GM10266 (cell line): ENCODE measurements around the gene NRARP.
A peak's percentile ranks its signal among the peaks of the same experiment; 100 is the strongest.

Experiments used
- DNase-seq: peaks from one replicate; pipeline ENCODE4 v3.0.0; 2012; ENCODE audit errors: extremely low spot score
- TF ChIP-seq, protein P1 (sequence below): IDR thresholded peaks from 2 replicates; pipeline ENCODE4 v1.5.1; 2012; ENCODE audit warnings: mild to moderate bottlenecking, low read depth; ENCODE audit not compliant: control insufficient read depth, insufficient read depth; ENCODE audit errors: missing control alignments

The NRARP gene

DNA sequence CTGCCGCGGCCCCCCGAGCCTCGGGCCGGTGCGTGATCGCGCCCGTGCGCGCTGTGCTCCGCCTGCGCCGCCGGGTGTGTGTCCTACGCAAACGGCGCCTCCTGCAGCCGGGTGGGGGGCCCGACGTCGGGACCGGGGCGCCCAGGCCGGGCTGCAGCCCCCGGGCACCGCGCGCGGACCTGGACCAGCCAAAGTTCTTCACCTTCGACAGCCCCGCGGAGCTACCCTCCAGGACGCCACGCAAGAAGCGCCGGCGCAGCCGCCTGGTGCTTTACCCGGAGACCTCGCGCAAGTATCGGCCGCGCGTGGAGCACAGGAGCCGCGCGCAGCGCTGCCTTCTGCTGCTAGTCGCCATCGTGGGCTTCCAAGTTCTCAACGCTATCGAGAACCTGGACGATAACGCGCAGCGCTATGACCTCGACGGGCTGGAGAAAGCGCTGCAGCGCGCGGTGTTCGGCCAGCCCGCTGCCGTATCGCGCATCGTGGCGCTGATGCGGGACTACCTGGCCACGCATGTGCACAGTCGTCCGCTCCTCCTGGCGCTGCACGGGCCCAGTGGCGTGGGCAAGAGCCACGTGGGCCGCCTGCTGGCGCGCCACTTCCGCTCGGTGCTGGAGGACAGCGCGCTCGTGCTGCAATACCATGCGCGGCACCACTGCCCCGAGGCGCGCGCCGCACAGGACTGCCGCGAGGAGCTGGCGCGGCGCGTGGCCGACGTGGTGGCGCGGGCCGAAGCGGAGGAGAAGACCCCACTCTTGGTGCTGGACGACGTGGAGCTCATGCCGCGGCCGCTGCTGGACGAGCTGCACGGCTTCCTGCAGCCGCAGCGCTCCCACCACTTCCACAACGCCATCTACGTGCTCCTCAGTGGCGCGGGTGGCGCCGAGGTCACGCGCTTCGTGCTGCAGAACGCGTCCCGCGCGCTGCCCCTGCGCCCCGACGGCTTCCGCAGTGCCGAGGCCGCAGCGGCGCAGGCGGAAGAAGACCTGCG is 23.1 kb downstream of the NRARP start:
- DNase-seq, result no peak
- TF ChIP-seq, protein P1, sequence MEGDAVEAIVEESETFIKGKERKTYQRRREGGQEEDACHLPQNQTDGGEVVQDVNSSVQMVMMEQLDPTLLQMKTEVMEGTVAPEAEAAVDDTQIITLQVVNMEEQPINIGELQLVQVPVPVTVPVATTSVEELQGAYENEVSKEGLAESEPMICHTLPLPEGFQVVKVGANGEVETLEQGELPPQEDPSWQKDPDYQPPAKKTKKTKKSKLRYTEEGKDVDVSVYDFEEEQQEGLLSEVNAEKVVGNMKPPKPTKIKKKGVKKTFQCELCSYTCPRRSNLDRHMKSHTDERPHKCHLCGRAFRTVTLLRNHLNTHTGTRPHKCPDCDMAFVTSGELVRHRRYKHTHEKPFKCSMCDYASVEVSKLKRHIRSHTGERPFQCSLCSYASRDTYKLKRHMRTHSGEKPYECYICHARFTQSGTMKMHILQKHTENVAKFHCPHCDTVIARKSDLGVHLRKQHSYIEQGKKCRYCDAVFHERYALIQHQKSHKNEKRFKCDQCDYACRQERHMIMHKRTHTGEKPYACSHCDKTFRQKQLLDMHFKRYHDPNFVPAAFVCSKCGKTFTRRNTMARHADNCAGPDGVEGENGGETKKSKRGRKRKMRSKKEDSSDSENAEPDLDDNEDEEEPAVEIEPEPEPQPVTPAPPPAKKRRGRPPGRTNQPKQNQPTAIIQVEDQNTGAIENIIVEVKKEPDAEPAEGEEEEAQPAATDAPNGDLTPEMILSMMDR, result no peak

DNA sequence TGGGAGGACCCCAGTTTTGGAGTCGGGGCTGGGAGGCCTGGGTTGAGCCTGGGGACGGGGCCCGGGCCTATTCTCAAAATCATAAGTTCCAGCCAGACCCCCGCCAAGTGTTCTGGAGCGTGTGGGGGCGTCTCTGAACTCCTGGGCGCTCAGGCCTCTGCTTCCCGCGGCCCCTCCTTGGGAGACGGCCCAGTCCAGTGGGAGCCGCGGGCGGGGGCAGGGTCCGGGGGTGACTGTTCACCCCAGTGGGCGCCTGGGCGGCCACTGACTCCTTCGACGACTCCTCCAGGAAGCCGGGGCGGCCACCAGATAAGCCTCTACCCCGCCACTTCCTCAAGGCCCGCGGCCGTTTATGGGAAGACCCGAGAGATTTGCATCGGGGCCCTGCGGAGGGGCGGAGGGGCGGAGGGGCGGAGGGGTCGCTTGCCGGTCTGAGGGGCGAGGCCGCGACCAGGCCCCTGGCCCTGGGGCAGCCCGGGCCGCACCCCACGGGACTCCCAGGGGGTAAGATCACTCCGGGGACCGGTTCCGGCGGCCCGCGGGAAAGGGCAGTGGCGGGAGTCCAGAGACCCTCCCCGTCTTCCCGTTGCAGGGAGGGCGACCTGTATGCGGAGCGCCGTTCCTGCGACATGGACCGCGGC is 23.9 kb downstream of the NRARP start:
- DNase-seq, result no peak
- TF ChIP-seq, protein P1, result no peak

DNA sequence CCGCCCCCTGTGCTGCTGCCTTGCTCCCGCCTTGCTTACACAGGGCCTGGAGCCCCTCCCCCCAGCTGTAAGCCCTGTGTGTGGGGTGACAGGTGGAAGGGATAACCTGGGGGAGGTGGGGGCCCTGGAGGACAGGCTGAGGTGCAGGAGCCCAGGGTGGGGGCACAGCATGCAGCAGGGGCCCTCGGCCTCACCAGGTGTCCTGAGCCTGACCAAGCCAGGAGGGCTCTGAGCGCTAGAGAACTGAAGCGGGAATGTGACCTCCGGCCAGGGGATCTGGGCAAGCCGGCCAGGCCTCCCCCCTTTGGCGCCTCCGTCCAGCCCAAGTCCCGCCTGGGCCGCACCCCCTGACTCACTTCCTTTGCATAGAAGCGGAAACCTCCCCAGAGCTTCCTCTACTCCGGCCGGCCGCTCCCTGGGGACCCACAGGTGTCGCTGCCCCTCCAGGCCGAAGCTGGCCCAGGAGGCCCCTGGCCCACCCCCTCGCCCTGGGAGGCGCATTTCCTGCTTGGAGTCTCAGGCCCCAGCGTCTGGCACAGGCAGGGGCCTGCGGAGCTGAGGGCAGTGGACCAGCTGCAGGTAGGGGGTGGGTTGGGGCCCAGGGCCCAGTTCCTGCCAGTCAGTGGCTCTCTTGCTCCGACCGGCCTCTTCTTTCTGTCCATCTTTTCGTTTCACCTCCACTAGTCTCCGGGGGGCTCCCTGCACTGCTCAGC is 24.6 kb downstream of the NRARP start, which contains the start of gene TOR4A:
TOR4A (plus strand) TSS at position 398 of the 713 bp plus-strand sequence. CDS start 964 bp downstream, outside the sequence.
- peak; percentile 96 for DNase-seq
- TF ChIP-seq, protein P1, result peak; percentile 47

DNA sequence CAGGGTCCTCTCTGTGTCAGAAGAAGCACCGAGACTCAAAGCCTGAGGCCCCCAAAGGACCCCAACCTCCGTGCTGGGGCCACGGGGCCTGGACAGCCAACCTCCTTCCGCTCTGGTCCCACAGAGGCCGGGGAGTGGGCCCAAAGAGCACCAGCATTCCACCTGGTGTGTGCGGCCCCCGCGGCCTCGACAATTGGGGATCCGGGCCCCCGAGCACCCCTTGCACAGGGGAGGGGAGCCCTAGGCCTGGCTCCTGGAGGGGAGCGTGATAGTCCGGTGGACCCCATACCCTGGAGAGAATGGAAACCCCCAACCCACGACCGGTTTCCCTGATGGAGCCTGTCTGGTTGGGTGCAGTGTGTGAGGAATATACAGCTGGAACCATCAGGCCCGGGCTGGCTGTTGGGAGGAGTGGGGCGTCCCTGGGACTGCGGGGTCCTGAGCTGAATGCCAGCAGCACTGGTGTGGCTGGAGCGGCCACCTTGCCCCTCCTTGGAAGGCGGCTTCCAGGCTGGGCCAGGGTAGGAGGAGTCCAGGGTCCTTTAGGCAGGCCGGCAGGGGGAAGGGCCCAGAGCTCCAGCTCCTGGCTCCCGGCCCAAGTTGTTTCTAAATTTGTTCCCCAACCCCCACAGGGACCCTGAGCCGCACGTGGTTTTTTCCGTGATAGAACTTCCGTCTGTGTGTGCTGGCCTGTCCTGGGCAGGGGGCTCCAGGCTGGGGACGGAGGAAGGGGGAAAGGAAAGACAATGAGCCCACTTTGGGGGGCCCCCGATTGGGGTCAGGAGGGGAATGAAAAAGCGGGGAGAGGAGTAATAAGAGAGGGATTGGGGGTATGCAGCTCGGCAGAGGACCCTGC is 25.4 kb downstream of the NRARP start:
- TF ChIP-seq, protein P1, result no peak
- DNase-seq, result no peak

DNA sequence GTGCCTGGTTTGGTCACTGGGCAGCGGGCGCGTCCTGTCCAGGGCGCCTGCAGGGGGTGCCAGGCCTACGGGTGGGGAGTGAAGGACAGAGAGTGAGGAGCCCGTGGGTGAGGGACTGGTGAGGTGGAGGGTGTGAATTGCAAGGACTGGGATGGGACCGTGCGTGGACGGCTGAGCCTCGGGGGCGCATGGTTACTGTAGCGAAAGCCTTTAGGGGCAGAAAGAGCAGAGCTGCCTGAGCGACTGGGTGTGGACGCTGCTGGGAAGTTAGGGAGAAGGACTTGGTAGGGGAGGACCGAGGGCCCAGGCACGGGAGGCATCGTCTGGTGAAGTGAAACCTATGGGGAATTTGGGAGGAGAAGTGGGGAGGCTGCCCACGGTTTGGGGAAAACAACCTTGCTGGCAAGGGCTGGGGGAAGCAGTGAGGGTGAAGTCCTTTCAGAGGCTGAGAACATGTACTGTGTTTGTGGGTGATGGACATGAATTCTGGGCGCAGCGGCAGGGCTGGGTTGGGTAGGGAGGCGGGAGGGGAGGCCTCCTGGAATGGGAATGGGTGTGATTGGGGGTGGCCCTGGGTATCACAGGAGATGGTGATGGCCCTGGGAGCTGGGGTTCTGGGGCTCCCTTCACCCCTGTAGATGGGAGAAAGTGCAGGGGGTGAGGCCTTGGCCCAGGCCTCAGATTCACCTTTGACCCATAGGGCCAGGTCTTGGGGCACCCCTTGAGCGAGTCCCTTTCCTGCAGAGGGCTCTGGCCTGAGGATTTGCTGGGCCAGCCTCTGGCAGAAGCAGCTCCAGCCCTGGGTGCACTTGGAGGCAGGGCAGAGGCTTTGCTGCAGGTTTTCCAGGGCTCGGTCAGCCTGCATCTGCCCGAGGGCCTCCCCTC is 26.2 kb downstream of the NRARP start:
- TF ChIP-seq, protein P1, result no peak
- DNase-seq, result no peak

DNA sequence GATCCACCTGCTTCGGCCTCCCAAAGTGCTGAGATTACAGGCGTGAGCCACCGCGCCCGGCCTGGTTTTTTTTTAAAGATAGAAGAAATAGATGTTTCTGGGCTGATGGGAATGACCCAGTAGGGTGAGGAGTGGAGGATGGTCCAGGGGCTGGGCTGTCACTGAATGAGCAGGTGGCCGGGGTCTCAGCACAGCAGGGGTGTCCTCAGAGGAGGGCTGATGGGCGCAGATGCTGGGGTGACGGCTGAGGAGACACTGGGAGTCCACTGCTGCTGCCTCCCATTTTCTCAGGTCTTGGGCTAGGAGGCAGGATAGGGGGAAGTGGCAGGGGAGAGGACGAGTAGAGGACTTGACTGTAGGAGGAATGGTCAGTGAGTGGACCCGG is 26.9 kb downstream of the NRARP start:
- DNase-seq, result no peak
- TF ChIP-seq, protein P1, result no peak
